Bronchial epithelial cell (primary cell): ENCODE data around the gene C12orf60. TPM values are rescaled to one million over a fixed set of nuclear protein-coding genes. Genes with fewer than 3 reads are reported as not detected.

ENCODE experiments used
- DNase-seq: peaks from one replicate; pipeline ENCODE4 v3.0.0-alpha.2; 2010; ENCODE audit warnings: low read depth
- FAIRE-seq: peaks from 2 replicates; lab custom pipeline; 2011; peaks lifted over from hg19 to GRCh38; lab: Jason Lieb, UNC
- H3K27me3 ChIP-seq: 2 replicates; pipeline ENCODE4 v1.5.1; 2011; ENCODE audit warnings: low read length; ENCODE audit not compliant: control insufficient read depth, insufficient read depth
- H3K36me3 ChIP-seq: 2 replicates; pipeline ENCODE4 v1.5.1; 2011; ENCODE audit warnings: low read length; ENCODE audit not compliant: control insufficient read depth, insufficient read depth
- H3K4me3 ChIP-seq: 2 replicates; pipeline ENCODE4 v1.5.1; 2011; ENCODE audit warnings: mild to moderate bottlenecking, low read depth, low read length, control low read depth
- total RNA-seq: library from RNA; depleted of rRNA; stranded (reverse); fragments of >200 nt; gene quantifications from 2 replicates; pipeline ENCODE4 v1.2.1, GENCODE V29; 2014
- TF ChIP-seq, protein P1 (sequence below): IDR thresholded peaks from 2 replicates; pipeline ENCODE4 v1.5.1; 2011; ENCODE audit warnings: mild to moderate bottlenecking, moderate library complexity, low read length, control low read depth, inconsistent platforms; ENCODE audit not compliant: insufficient read depth, severe bottlenecking

Gene C12orf60
- total RNA-seq, 1 donor from 2014 or later: 2.1 TPM

DNA sequence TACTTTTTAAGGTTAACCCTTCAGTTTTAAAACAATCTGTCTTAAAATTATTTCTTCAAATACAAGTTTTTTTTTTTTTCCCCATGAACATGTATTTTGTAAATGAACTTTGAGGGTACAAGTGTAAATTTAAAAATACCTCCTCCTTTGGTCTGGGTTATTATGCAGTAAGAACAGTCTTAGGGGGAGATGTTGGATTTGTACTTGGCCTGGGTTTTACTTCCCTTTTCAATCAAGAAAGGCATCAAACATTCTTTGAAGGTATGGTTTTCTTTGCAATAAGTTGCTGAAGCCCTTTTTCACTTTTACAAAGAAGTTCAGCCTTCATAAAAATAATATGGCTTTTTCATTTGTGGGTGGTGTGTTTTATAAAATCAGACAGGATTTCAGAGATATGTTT lies 20.7 kb upstream of the C12orf60 start:
- Histone ChIP-seq H3K36me3 (peaks cover 2% of the 10 kb centered on the region), H3K27me3 (no peaks in the 10 kb centered on the region), H3K4me3 (no peak overlapping the region)
- no peak for DNase-seq
- TF ChIP-seq, protein P1, sequence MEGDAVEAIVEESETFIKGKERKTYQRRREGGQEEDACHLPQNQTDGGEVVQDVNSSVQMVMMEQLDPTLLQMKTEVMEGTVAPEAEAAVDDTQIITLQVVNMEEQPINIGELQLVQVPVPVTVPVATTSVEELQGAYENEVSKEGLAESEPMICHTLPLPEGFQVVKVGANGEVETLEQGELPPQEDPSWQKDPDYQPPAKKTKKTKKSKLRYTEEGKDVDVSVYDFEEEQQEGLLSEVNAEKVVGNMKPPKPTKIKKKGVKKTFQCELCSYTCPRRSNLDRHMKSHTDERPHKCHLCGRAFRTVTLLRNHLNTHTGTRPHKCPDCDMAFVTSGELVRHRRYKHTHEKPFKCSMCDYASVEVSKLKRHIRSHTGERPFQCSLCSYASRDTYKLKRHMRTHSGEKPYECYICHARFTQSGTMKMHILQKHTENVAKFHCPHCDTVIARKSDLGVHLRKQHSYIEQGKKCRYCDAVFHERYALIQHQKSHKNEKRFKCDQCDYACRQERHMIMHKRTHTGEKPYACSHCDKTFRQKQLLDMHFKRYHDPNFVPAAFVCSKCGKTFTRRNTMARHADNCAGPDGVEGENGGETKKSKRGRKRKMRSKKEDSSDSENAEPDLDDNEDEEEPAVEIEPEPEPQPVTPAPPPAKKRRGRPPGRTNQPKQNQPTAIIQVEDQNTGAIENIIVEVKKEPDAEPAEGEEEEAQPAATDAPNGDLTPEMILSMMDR: no peak
- FAIRE-seq: no peak

DNA sequence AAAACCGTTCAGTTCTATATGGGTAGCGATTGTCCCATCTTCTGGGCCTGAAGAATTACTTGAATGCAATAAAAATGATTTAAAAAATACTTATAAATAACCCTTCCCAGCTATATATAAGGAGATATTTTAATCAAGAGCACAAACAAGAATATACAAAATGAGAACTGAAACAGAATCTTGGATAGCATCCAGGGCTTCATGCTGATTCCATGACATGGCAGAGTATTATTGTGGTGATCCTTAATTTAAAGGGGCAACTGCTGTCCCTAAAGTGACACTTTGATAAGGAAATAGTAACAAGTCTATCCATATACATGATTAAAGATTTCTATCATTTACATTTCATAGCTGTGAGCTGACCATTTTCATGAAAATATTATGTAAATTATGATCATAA lies 19.0 kb upstream of the C12orf60 start:
- DNase-seq (no peak), FAIRE-seq (no peak)
- Histone ChIP-seq H3K36me3 (peaks cover 5% of the 10 kb centered on the region), H3K27me3 (no peaks in the 10 kb centered on the region), H3K4me3 (no peak overlapping the region)
- TF ChIP-seq, protein P1: no peak

DNA sequence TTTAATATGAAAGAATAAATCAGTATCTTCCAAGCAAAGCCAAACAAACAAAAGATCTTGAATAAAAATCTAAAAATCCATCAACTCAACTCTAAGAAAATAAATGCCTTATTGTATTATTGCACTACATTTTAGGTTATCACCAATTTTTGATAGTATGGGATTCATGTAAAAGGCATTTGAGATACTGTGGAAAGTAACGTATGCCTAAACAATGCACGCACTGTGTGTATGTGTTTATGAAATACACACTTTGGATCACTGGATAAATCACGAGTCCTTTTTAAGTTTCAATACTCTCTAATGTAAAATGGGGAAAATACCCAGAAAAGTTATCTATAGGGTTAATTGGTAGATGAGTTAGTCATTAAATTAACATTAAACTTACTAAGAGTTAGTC lies 17.9 kb upstream of the C12orf60 start:
- FAIRE-seq: no peak
- Histone ChIP-seq H3K36me3 (peaks cover 7% of the 10 kb centered on the region), H3K4me3 (no peak overlapping the region), H3K27me3 (no peaks in the 10 kb centered on the region)
- no peak for DNase-seq
- TF ChIP-seq, protein P1: no peak

DNA sequence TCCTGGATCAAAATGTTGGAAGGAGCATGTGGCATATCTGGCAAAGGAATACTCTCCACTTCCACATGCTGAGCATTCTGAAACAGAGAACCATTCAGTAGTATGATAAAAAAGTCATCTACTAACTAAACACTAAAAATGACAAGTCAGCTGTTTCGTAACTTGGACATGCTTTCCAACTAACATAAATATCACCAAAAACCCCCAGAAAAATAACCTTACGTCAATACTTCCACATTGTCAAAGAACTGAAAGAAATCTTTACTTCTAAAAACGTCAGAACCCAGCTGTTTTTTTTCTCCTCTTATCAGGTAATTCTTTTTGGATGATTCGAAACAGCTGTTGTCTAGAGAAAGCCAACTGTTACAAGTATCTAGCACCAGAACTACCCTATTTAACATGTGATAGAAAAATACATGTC lies 8.4 kb upstream of the C12orf60 start:
- no peak for FAIRE-seq
- H3K4me3 ChIP-seq: no peak overlapping the region
- peaks cover 3% of the 10 kb centered on the region for H3K36me3 ChIP-seq

DNA sequence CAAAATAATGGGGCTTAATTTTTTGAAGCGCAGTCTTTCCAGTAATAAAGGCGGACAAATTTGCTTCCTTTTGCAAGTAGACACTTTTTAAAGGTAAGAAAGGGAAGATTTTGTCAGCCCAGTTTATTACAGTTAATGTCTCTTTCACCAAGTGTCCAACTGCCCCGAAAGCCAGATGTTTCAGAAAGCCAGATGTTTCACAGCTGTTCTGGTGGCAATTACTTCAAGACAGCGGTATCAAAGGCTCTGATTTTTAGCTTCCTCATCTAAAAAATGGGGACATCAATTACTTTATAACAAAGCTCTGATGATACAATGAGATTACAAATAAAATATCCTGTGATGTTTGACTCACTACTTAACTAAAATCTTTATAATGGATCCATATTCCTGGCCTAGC lies 1.2 kb upstream of the C12orf60 start:
- peaks cover 2% of the 10 kb centered on the region for H3K36me3 ChIP-seq
- DNase-seq (no peak), FAIRE-seq (no peak)
- peak overlapping the region; percentile 80 for H3K4me3 ChIP-seq
- H3K27me3 ChIP-seq: no peaks in the 10 kb centered on the region
- TF ChIP-seq, protein P1: no peak

More for the DNA sequence above, 8.4 kb upstream of the C12orf60 start:
- TF ChIP-seq, protein P1: no peak
- H3K27me3 ChIP-seq: no peaks in the 10 kb centered on the region
- no peak for DNase-seq

DNA sequence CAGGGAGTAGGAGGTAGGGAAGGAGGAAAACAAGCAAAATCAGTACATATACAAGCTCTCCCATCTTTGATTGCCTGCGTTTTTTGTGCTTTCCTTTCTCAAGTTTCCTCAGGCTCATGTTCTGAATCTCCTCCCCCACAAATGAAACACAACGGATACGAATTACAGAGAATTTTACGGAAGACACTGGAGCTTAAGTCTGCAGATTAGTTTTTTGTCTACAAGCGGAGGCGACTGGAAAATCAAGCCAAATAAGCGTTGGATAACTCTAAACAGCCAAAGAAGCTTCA lies 804 bp upstream of the C12orf60 start:
- TF ChIP-seq, protein P1: no peak
- no peak for DNase-seq

More for the DNA sequence above, 804 bp upstream of the C12orf60 start:
- peaks cover 2% of the 10 kb centered on the region for H3K36me3 ChIP-seq
- FAIRE-seq: no peak
- no peaks in the 10 kb centered on the region for H3K27me3 ChIP-seq
- peak overlapping the region; percentile 80 for H3K4me3 ChIP-seq
